Activated T-cell treated with anti-CD3 and anti-CD28 coated beads, Interleukin-2, amount 50 U/mL, for 72 hours (primary cell): ENCODE measurements around the gene KLHL41. TPM values are rescaled to one million over a fixed set of nuclear protein-coding genes. Genes with fewer than 3 reads are reported as not detected.

Experiments
- ATAC-seq, 2 donors: fragments of 150-1000 bp; cut with Tn5 transposase; replicated peaks in 1 of 2; 2 replicates each; pipeline ENCODE4 v1.10.0; 2021; ENCODE audit warnings: moderate library complexity in 2 of 2, mild to moderate bottlenecking in 1 of 2
- DNase-seq, 2 donors: peaks; one replicate each; pipeline ENCODE4 v3.0.0; 2021 to 2022; ENCODE audit warnings: mixed read lengths in 1 of 2
- H3K27ac Mint-ChIP-seq: one replicate; pipeline ENCODE4 v1.8.0; 2022; ENCODE audit warnings: mild to moderate bottlenecking, moderate library complexity, mixed read lengths
- H3K27me3 Mint-ChIP-seq: one replicate; pipeline ENCODE4 v1.8.0; 2022; ENCODE audit warnings: low read depth, mixed read lengths
- H3K36me3 Mint-ChIP-seq, 2 donors: one replicate each; pipeline ENCODE4 v1.8.0; 2022; ENCODE audit warnings: mixed read lengths in 2 of 2, mild to moderate bottlenecking in 1 of 2; ENCODE audit not compliant: insufficient read depth in 2 of 2
- H3K4me1 Mint-ChIP-seq: one replicate; pipeline ENCODE4 v1.8.0; 2022; ENCODE audit warnings: low read depth, mixed read lengths
- H3K4me3 Mint-ChIP-seq, 2 donors: one replicate each; pipeline ENCODE4 v1.8.0; 2022; ENCODE audit warnings: mild to moderate bottlenecking in 2 of 2, mixed read lengths in 2 of 2, moderate library complexity in 2 of 2
- H3K9me3 Mint-ChIP-seq, 2 donors: one replicate each; pipeline ENCODE4 v1.8.0; 2022; ENCODE audit warnings: mixed read lengths in 2 of 2
- total RNA-seq, 2 donors: library from RNA; stranded (reverse); gene quantifications; one replicate each; pipeline ENCODE4 v1.2.3, GENCODE V29; 2022

KLHL41 gene
- total RNA-seq: under 1 TPM; 0.09 to 0.34 TPM

DNA sequence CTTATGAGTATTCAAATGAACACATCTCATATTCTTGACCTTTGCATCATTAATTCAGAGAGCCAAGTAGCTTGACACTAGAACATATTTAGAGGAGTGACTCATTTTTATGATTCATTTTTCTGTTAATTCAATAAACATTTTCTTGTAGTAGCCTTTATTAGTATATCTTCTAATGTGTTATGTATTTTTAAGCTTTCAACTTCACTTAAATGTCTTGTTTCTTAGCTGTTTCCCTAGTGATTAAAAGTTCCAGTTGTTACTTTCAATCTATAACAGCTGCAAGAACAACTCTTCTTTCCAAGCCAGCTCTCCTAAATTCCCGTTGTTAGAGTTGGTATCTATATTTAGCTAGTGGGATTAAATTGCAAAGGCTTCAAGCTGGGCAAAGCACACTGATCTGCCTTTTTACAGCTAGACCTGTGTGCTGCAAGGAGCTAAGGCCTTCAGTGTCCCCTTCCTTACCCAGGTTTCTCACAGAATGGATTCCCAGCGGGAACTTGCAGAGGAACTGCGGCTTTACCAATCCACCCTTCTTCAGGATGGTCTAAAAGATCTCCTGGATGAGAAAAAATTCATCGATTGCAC, at the start of gene KLHL41:
Gene KLHL41 (plus strand): TSS at position 405 of the 588 bp plus-strand sequence. CDS start 77 bp downstream, at position 482.
- Mint-ChIP-seq H3K27ac (no peak within 1 kb of the TSS), H3K4me3 (no peak within 1 kb of the TSS), H3K9me3 (no peaks in the 10 kb centered on the region), H3K27me3 (no peaks in the 10 kb centered on the region), H3K4me1 (no peaks in the 10 kb centered on the region), H3K36me3 (no peaks in the 10 kb centered on the region)
- ATAC-seq (no peak), DNase-seq (no peak)

DNA sequence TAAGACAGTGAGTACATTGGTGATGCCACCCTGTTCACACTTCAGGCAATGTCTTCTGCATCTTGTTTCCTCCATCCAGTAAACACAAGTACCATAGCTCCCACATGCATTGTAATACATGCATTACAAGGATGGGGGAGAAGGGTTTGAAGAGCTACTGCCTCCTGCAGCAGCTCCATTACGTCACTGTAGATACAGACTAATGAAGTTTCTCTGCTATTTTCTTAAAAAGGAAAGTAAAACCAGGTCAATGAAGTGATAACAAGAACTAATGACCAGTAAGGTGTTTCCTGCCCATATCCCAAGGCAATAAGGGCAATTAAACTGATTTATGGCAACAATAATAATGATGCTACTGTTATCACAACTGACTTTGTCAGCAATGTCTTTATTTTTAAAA, 48.4 kb upstream of the KLHL41 start:
- Mint-ChIP-seq H3K9me3 (no peaks in the 10 kb centered on the region), H3K4me1 (no peaks in the 10 kb centered on the region), H3K4me3 (no peak overlapping the region), H3K27me3 (no peaks in the 10 kb centered on the region), H3K36me3 (no peaks in the 10 kb centered on the region), H3K27ac (no peak overlapping the region)
- no peak for ATAC-seq
- no peak for DNase-seq

DNA sequence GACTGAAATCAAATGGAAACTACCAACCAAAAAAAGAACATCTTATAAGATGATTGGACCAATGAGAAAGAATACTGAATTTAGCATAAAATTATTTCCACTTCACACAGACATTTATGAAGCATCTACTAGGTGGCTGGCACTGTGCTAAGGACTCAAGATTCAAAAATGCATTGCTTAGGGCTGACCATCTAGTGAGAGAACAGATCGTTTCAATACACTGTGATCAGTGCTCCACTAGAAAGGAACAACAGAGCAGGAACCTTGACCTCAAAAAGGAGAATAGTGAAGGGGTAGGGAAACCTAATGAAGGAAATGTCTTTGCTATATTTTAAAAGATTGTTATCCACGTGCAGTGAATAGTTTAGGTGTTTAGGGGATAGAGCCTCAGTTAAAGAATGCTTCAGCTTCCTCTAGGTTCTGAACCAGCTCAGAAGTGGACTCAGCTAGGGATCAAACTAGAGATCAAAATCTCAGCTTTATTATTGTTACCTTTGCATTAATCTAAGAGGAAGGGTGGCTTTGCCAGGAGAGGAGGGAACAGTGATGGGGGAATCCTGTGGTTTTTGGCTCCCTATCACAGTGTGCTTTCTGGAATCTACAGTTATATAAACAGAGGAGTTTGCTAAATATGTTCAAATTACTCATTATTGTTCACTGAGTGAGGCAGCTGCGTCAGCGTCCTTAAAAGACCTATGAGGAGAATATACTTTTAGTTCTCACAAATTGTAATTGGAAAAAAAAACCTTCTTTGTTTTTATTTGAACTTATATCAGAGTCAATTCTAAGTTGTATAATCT, 46.4 kb upstream of the KLHL41 start:
- peak overlapping the region; percentile 29 for H3K27ac Mint-ChIP-seq
- H3K4me3 Mint-ChIP-seq: no peak overlapping the region
- peak in 1 of 2 donors; percentile 42 for ATAC-seq
- no peaks in the 10 kb centered on the region for H3K27me3 Mint-ChIP-seq
- no peaks in the 10 kb centered on the region for H3K36me3 Mint-ChIP-seq
- DNase-seq: no peak
- no peaks in the 10 kb centered on the region for H3K4me1 Mint-ChIP-seq
- H3K9me3 Mint-ChIP-seq: no peaks in the 10 kb centered on the region

DNA sequence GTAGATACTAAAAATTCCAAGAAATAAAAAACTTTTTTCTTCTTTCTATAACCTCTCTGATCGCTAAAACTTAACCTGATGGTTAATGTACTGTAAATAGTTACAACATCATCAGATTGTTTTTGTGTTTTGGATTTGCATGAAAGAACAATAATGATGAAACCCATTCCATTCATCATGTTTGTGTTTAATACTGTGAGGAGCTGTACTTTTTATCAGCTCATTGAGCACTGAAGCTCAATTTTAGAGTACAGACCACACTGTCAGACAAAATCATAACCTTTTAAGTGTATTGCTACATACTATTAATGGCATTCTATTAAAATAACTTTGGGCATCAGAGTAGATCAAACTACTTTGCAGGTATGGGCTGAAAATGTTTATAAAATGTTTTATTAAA, 45.0 kb upstream of the KLHL41 start:
- Mint-ChIP-seq H3K9me3 (no peaks in the 10 kb centered on the region), H3K27me3 (no peaks in the 10 kb centered on the region), H3K4me3 (no peak overlapping the region), H3K4me1 (no peaks in the 10 kb centered on the region), H3K36me3 (no peaks in the 10 kb centered on the region), H3K27ac (no peak overlapping the region)
- DNase-seq: no peak
- ATAC-seq: peak in 1 of 2 donors; percentile 29

DNA sequence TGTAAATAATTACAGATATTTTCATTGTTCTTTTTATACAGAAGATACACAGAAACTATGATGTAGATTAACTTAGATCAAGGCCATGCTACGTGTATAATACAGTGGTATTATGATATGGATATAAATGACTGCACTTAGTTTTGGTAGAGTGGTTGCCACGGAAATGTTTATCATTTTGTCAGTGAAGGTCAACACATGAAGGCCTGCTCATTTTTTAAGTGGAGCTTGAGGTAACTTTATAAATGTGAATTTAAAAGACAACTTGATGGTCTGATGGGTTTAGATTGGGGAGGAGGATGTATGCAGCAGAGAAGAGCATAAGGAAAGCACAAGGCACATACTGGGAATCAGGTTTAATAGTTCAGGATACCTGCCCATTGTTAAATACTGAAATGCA, 44.6 kb upstream of the KLHL41 start:
- Mint-ChIP-seq H3K27me3 (no peaks in the 10 kb centered on the region), H3K36me3 (no peaks in the 10 kb centered on the region), H3K4me3 (no peak overlapping the region), H3K9me3 (no peaks in the 10 kb centered on the region), H3K4me1 (no peaks in the 10 kb centered on the region), H3K27ac (peak overlapping the region; percentile 66)
- ATAC-seq (peak; percentile 39 to 44), DNase-seq (no peak)

DNA sequence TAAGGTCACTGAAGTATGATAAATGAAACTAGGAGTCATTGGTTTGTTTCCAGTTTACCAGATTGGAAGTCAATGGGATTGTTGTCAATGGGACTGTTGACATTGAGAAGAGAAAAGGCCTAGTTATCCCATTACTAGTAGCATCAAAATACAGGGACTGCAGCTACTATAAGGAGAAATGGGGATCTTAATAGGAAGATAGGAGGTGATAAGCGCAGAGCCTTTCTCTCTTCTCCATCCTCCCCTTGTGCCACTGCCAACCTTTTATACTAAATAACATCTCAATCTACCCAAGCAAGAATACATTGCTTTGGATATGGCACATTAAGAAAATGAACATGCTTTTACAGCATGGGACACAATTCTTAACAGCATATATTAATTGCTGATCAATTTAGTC, 40.7 kb upstream of the KLHL41 start:
- H3K27ac Mint-ChIP-seq: no peak overlapping the region
- H3K4me1 Mint-ChIP-seq: no peaks in the 10 kb centered on the region
- H3K27me3 Mint-ChIP-seq: no peaks in the 10 kb centered on the region
- ATAC-seq: peak; percentile 25 to 58
- no peaks in the 10 kb centered on the region for H3K9me3 Mint-ChIP-seq
- no peak overlapping the region for H3K4me3 Mint-ChIP-seq
- no peaks in the 10 kb centered on the region for H3K36me3 Mint-ChIP-seq
- DNase-seq: no peak

DNA sequence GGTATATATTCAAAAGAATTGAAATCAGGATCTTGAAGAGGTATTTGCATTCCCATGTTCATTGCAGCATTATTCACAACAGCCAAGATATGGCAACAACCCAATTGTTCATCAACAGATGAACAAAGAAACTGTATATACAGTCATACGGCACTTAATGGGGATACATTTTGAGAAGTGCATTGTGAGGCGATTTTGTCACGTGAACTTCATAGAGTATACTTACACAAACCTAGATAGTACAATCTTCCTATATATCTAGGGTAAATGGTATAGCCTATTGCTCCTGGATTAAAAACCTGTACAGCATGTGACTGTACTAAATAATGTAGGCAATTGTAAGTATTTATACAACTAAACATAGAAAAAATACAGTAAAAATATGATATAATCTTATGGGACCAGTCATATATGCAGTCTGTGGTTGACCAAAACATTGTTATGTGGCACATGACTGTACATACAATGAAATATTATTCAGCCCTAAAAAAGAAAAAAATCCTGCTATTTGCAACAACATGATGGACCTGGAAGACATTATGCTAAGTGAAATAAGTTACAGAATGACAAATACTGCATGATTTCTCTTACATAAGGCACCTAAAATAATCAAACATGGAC, 39.4 kb upstream of the KLHL41 start:
- Mint-ChIP-seq H3K36me3 (no peaks in the 10 kb centered on the region), H3K4me1 (no peaks in the 10 kb centered on the region), H3K9me3 (no peaks in the 10 kb centered on the region), H3K4me3 (no peak overlapping the region), H3K27ac (no peak overlapping the region), H3K27me3 (no peaks in the 10 kb centered on the region)
- DNase-seq (no peak), ATAC-seq (peak; percentile 38 to 46)

DNA sequence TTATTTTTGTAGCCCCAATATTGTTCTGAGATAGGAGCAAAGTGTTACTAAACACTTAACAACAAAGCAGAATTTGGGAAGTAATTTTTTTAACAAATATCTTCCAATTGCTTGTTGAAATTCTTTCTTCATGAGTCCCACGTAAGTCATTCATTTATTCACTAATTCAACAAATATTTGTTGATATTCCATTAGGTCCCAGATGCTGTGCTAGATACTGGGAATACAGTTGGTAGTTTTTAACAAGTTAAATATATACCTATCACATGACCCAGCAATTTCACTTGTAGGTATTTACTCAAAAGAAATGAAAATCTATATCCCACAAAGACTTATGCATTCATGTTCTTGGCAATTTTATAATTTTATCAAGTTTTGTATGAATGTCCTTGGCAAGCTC, 37.3 kb upstream of the KLHL41 start:
- no peak for ATAC-seq
- no peaks in the 10 kb centered on the region for H3K9me3 Mint-ChIP-seq
- no peak overlapping the region for H3K27ac Mint-ChIP-seq

DNA sequence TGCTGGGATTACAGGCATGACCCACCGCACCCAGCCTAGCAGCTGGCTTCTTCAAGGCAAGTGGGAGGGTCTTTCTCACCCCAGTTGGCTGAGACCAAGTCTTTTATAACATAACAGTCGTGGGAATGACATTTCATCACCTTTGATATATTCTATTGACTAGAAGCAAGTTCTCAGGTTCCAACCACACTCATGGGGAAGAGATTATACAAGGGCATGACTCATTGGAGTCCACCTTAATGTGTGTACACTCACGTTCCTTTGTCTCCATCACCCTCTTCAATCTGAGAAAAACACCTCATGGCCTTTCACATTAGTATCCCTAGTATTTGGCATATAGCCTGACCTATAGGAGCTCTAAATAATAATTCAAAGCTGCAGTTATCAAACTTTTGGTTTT, 33.0 kb upstream of the KLHL41 start:
- DNase-seq (no peak), ATAC-seq (no peak)
- H3K4me3 Mint-ChIP-seq: no peak overlapping the region
- peaks cover 17% of the 10 kb centered on the region for H3K4me1 Mint-ChIP-seq
- H3K36me3 Mint-ChIP-seq: no peaks in the 10 kb centered on the region
- no peaks in the 10 kb centered on the region for H3K9me3 Mint-ChIP-seq
- H3K27me3 Mint-ChIP-seq: no peaks in the 10 kb centered on the region
- no peak overlapping the region for H3K27ac Mint-ChIP-seq

More for the DNA sequence above, 37.3 kb upstream of the KLHL41 start:
- H3K27me3 Mint-ChIP-seq: no peaks in the 10 kb centered on the region
- no peaks in the 10 kb centered on the region for H3K4me1 Mint-ChIP-seq
- DNase-seq: no peak
- no peaks in the 10 kb centered on the region for H3K36me3 Mint-ChIP-seq
- no peak overlapping the region for H3K4me3 Mint-ChIP-seq

DNA sequence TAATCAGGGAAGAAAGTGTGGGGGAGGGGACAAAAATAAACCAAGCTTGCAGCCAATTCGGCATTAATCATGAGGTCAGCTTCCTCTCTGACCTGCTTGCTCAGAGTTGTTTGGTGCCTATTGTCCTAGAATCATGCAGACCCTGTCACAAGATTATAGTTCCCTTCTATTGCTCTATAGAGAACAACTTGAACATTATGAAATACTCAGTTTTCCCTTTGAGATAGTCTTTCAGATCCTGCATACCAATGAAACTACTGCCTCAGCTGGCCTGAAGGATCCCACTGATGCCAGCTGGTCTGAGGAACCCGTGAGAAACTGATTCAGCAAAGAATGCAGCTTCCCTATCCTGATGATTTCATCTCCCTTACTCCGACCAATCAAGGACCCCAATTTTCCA, 31.2 kb upstream of the KLHL41 start:
- ATAC-seq: no peak
- Mint-ChIP-seq H3K27ac (no peak overlapping the region), H3K36me3 (no peaks in the 10 kb centered on the region), H3K4me3 (peak overlapping the region; percentile 91 to 97), H3K27me3 (no peaks in the 10 kb centered on the region), H3K9me3 (no peaks in the 10 kb centered on the region), H3K4me1 (peaks cover 17% of the 10 kb centered on the region)
- DNase-seq: no peak

DNA sequence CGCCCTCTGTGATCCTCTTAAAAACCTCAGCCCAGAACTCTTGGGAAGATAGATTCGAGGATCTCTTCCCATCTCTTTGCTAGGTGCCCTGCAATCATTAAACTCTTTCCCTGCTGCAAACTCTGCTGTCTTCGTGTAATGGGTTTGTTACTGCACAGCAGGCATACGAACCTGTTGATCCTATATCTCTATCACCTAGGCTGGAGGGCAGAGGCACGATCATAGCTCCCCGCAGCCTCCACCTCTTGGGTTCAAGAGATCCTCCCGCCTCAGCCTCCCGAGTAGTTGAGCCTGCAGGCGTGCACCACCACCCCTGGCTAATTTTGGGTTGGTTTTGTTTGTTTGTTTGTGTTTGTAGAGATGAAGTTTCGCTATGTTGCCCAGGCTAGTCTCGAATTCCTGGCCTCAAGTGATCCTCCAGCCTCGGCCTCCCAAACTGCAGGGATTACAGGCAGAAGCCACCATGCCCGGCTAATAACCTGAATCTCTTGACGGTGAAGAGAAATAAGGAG, 30.7 kb upstream of the KLHL41 start:
- Mint-ChIP-seq H3K4me1 (peaks cover 17% of the 10 kb centered on the region), H3K4me3 (peak overlapping the region; percentile 91 to 97), H3K36me3 (no peaks in the 10 kb centered on the region), H3K9me3 (no peaks in the 10 kb centered on the region), H3K27ac (peak overlapping the region; percentile 66), H3K27me3 (no peaks in the 10 kb centered on the region)
- no peak for ATAC-seq
- peak in 1 of 2 donors; percentile 4 for DNase-seq

DNA sequence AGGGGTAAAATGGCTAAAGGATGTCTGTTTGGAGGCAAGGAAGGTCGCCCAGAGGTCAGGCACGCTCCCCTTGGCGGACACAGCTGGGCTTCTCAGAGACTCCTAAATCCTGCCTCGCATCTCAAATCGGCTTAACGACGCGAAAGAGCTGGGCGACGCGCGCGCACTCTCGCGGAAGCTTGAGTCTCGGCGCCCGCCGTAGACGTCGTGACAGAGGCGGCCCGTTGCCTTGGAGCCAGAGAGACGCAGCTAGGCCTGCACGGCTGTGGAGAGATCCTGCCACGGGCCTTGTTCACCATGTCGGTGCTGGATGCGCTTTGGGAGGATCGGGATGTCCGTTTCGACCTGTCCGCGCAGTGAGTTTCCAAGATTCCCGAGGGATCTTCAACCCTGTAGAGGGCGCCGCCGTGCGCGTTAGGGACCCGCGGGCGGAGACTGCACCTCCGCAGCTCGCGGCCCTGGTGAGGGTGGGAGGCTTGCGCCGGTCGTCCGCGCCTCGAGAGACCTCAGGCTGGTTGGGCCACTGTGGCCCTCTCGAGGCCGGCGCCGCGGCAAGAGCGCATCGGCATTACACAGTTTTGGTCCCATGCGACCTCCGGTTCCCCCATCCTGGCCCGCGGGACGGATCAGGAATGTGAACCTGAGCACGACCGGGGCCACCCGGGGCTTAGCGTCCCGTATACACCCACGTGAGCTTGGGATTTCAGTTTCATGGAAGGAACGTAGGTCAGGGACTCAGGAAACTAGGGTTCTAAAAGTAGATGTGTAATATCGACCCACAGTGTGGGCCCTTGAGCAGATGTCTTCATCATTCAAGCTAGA, 30.0 kb upstream of the KLHL41 start, which contains the start of gene BBS5:
Gene BBS5 (plus strand): TSS at position 238 of the 822 bp plus-strand sequence. CDS start 60 bp downstream, at position 298.
- Mint-ChIP-seq H3K27ac (peak within 1 kb of the TSS; percentile 66), H3K27me3 (no peaks in the 10 kb centered on the region), H3K4me1 (peaks cover 17% of the 10 kb centered on the region), H3K36me3 (no peaks in the 10 kb centered on the region), H3K9me3 (no peaks in the 10 kb centered on the region), H3K4me3 (peak within 1 kb of the TSS; percentile 91 to 97)
- peak; percentile 95 to 98 for ATAC-seq
- peak; percentile 81 for DNase-seq
